ENCODE results near the gene MTHFSD. TPM values are rescaled to one million over a fixed set of nuclear protein-coding genes. Genes with fewer than 3 reads are reported as not detected.

MTHFSD gene
- total RNA-seq, 1 experiment from 2014 or later: 15.7 TPM

GRCh38 chr16:86502856-86503748, 51.9 kb downstream of the MTHFSD start (continued):
- no peak for TF ChIP-seq STAT6 (CRISPR knock-in tag; conservative IDR thresholded peaks at IDR 0.05; ENCODE audit: low read depth)
- TF ChIP-seq CBFB (CRISPR knock-in tag; IDR thresholded peaks at IDR 0.05; ENCODE audit: low read depth): no peak
- no peak for TF ChIP-seq CDX4 (CRISPR knock-in tag; IDR thresholded peaks at IDR 0.05; ENCODE audit: borderline replicate concordance)
- no peak for TF ChIP-seq SOX15 (CRISPR knock-in tag; IDR thresholded peaks at IDR 0.05)
- TF ChIP-seq E2F1 (CRISPR knock-in tag; IDR thresholded peaks at IDR 0.05): no peak
- no peak for TF ChIP-seq ESRRA (CRISPR knock-in tag; IDR thresholded peaks at IDR 0.05; ENCODE audit: borderline replicate concordance)

- ATAC-seq: no peak
- Mint-ChIP-seq H3K27me3 (ENCODE audit: low read depth) (peaks cover 100% of the 10 kb centered on the region), H3K9me3 (no peaks in the 10 kb centered on the region), H3K4me3 (no peak overlapping the region), H3K4me1 (peaks cover 58% of the 10 kb centered on the region), H3K27ac (no peak overlapping the region), H3K36me3 (no peaks in the 10 kb centered on the region; the same call in 1 of the 2 replicates)
- DNase-seq (ENCODE audit: low spot score): no peak
- TF ChIP-seq ZNF138 (CRISPR knock-in tag; conservative IDR thresholded peaks at IDR 0.05): no peak
- no peak for TF ChIP-seq USF1 (CRISPR knock-in tag; IDR thresholded peaks at IDR 0.05)
- no peak for TF ChIP-seq GTF2I (CRISPR knock-in tag; conservative IDR thresholded peaks at IDR 0.05)
- TF ChIP-seq FOXP4 (CRISPR knock-in tag; IDR thresholded peaks at IDR 0.05): no peak
- TF ChIP-seq CBFB (CRISPR knock-in tag; IDR thresholded peaks at IDR 0.05; ENCODE audit: low read depth): no peak
- no peak for TF ChIP-seq GABPB1 (CRISPR knock-in tag; IDR thresholded peaks at IDR 0.05)
- no peak for TF ChIP-seq GRHL2 (CRISPR knock-in tag; IDR thresholded peaks at IDR 0.05; ENCODE audit: insufficient replicate concordance, severe bottlenecking)
- no peak for TF ChIP-seq PREB (CRISPR knock-in tag; IDR thresholded peaks at IDR 0.05; ENCODE audit: borderline replicate concordance)
- no peak for TF ChIP-seq TP53 (CRISPR knock-in tag; IDR thresholded peaks at IDR 0.05)
- TF ChIP-seq CTCF (IDR thresholded peaks at IDR 0.05): no peak
- no peak for TF ChIP-seq E2F1 (CRISPR knock-in tag; IDR thresholded peaks at IDR 0.05)
- no peak for TF ChIP-seq RELA (CRISPR knock-in tag; IDR thresholded peaks at IDR 0.05; ENCODE audit: borderline replicate concordance)
- no peak for TF ChIP-seq TEAD1 (CRISPR knock-in tag; IDR thresholded peaks at IDR 0.05)
- TF ChIP-seq TEAD4 (CRISPR knock-in tag; IDR thresholded peaks at IDR 0.05): no peak
- ChIA-PET POLR2A (no interaction called here), CTCF (interaction anchor here (0.6 to 6.6 kb wide), 3 partner anchors 15 to 161 kb away, joined by 3 to 39 read pairs (median 4); no protein-coding TSS in a partner anchor)
These were observed 52.8 kb downstream of the MTHFSD start for GRCh38 chr16:86501989-86502855.

Data from WTC11 (cell line).